Activated CD4-positive, alpha-beta T cell treated with anti-CD3 and anti-CD28 coated beads, Interleukin-2, amount 10 ng/mL, durations not matched to agents 7 days and 5 days (primary cell): ENCODE data around the gene TAP2. TPM values are rescaled to one million over a fixed set of nuclear protein-coding genes. Genes with fewer than 3 reads are reported as not detected.
"Not testable (repeated sequence)": the region's sequence is repeated elsewhere in the genome, so short reads cannot be mapped to it uniquely, and the experiment has no call there.

Experiments
- CTCF ChIA-PET: fragments of 350-600 bp; sonication (Branson Sonifier 250); formaldehyde crosslinking; loops from one replicate; lab custom pipeline; 2021; ENCODE audit warnings: antibody characterized with exemption; lab: Charles Lee
- POLR2A ChIA-PET: fragments of 350-600 bp; sonication (Branson Sonifier 250); formaldehyde crosslinking; loops from one replicate; lab custom pipeline; 2021; ENCODE audit warnings: antibody characterized with exemption; lab: Charles Lee
- DNase-seq: peaks from one replicate; pipeline ENCODE4 v3.0.0-alpha.2; 2020
- H3K27ac Mint-ChIP-seq: one replicate; pipeline ENCODE4 v1.8.0; 2021; ENCODE audit warnings: mild to moderate bottlenecking, moderate library complexity, mixed read lengths
- H3K27me3 Mint-ChIP-seq: one replicate; pipeline ENCODE4 v1.8.0; 2021; ENCODE audit warnings: mixed read lengths
- H3K36me3 Mint-ChIP-seq: one replicate; pipeline ENCODE4 v1.8.0; 2021; ENCODE audit warnings: low read depth, mixed read lengths
- H3K4me1 Mint-ChIP-seq: one replicate; pipeline ENCODE4 v1.8.0; 2021; ENCODE audit warnings: mixed read lengths
- H3K4me3 Mint-ChIP-seq: one replicate; pipeline ENCODE4 v1.8.0; 2021; ENCODE audit warnings: mild to moderate bottlenecking, moderate library complexity, mixed read lengths
- H3K9me3 Mint-ChIP-seq: one replicate; pipeline ENCODE4 v1.8.0; 2021; ENCODE audit warnings: mixed read lengths
- total RNA-seq, 2 experiments: library from RNA; stranded (reverse); gene quantifications; one replicate each; pipeline ENCODE4 v1.2.3, GENCODE V29; 2021

TAP2 gene
- total RNA-seq, 2 experiments from 2014 or later: 332 to 337 TPM

DNA sequence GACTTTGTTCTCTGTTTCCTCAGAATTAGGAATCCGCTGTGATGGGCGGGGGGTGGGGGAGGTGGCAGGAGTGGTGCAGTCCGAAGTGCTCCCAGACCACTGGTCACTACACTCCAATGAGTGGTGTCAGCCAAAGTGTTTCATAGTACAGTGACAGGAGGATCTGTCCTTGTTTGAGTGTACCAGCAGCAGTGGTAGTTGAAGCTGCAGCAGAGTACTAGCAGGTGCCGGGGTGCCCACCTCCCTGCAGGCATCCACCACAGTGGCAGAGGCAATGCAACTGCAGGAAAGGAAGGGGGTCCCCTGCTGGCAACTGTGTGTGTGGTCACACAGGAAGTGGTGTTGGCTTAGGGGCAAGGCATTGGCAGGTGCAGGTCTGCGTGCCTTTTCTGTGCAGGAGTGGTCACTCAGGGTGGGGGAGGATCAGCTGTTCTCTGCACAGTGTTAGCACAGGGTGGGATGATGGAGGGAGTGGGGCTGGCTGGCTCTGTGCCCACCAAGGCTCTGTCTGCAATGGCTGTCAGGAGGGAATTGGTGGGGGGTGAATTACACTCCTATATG is 31.4 kb downstream of the TAP2 start:
- Mint-ChIP-seq H3K27ac (no peak overlapping the region), H3K36me3 (no peaks in the 10 kb centered on the region), H3K4me3 (no peak overlapping the region), H3K4me1 (peaks cover 3% of the 10 kb centered on the region), H3K9me3 (no peaks in the 10 kb centered on the region), H3K27me3 (peaks cover 39% of the 10 kb centered on the region)
- no peak for DNase-seq
- ChIA-PET POLR2A (no interaction called here), CTCF (interaction anchor here (1.0 kb wide), 1 partner anchor 31 kb away, joined by 3 read pairs; the partner anchor contains the start of gene TAP2)

DNA sequence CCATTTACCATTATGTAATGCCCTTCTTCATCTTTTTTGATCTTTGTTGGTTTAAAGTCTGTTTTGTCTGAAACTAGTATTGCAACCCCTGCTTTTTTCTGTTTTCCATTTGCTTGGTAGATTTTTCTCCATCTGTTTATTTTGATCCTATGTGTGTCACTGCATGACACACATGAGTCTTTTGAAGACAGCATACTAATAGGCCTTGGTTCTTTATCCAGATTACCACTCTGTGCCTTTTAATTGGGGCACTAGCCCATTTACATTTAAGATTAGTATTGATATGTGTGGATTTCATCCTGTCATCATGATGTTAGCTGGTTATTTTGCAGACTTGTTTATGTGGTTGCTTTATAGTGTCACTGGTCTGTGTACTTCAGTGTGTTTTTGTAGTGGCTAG is 33.1 kb downstream of the TAP2 start:
- POLR2A ChIA-PET, DNase-seq, H3K9me3 Mint-ChIP-seq, H3K4me3 Mint-ChIP-seq, H3K27ac Mint-ChIP-seq, H3K36me3 Mint-ChIP-seq, CTCF ChIA-PET, H3K4me1 Mint-ChIP-seq: not testable (repeated sequence)
- H3K27me3 Mint-ChIP-seq: peaks cover 51% of the 10 kb centered on the region

DNA sequence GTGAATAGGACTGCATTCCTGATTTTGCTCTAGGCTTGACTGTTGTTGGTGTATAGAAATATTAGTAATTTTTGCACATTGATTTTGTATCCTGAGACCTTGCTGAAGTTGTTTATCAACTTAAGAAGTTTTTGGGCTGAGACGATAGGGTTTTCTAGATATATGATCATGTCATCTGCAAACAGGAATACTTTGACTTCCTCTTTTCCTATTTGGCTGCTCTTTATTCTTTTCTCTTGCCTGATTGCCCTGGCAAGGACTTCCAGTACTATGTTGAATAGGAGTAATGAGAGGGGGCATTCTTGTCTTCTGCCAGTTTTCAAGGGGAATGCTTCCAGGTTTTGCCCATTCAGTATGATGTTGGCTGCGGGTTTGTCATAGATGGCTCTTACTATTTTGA is 35.1 kb downstream of the TAP2 start:
- CTCF ChIA-PET: interaction anchor here (0.6 to 1.9 kb wide), 3 partner anchors 9 to 54 kb away, joined by 3 to 5 read pairs (median 3); no protein-coding TSS in a partner anchor
- peaks cover 4% of the 10 kb centered on the region for H3K36me3 Mint-ChIP-seq

DNA sequence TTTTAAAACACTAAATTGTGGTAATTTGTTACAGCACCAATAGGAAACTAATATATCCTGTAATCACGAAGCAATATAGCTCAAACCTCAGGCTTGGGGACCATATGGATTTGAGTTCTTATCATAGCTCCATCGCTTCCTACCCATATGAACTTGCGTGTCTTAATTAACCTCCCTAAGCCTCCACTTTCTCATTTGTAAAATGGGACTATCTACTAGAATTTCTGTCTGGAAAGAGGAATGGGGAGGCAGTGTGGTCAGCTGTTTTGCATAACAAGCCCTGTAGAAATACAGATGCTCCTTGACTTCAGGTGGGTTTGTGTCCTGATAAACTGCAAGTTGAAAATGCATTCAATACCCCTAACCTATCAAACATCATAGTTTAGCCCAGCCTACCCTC is 38.8 kb downstream of the TAP2 start:
- Mint-ChIP-seq H3K36me3 (peaks cover 4% of the 10 kb centered on the region), H3K27me3 (peaks cover 58% of the 10 kb centered on the region), H3K27ac (no peak overlapping the region), H3K9me3 (peaks cover 7% of the 10 kb centered on the region), H3K4me3 (no peak overlapping the region), H3K4me1 (peaks cover 16% of the 10 kb centered on the region)
- no peak for DNase-seq
- ChIA-PET POLR2A (interaction anchor here (1.4 kb wide), 1 partner anchor 69 kb away, joined by 4 read pairs; no protein-coding TSS in a partner anchor), CTCF (interaction anchor here (0.7 to 1.1 kb wide), 3 partner anchors 23 to 69 kb away, joined by 3 to 4 read pairs (median 3); no protein-coding TSS in a partner anchor)

More for the DNA sequence above, 35.1 kb downstream of the TAP2 start:
- H3K4me3 Mint-ChIP-seq: no peak overlapping the region
- H3K9me3 Mint-ChIP-seq: peaks cover 6% of the 10 kb centered on the region
- peaks cover 3% of the 10 kb centered on the region for H3K4me1 Mint-ChIP-seq
- POLR2A ChIA-PET: no interaction called here
- DNase-seq: no peak
- H3K27ac Mint-ChIP-seq: no peak overlapping the region
- H3K27me3 Mint-ChIP-seq: peaks cover 62% of the 10 kb centered on the region

DNA sequence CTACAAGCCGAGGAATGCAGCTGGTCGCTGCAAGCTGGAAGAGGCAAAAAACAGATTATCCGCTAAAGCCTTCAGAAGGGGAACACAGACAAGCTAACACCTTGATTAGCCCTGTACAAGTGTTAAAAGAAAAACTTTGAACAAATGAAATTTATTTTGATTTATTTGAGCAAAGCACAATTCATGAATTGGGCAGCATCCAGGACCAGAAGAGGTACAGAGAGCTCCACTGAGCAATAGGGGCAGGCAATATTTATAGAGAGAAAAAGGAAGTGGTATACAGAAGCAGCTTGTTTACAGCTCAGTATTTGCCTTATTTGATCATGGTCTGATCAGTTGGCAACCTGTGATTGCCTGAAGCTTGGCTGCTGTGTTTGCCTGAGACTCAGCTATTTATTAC is 39.4 kb downstream of the TAP2 start:
- H3K4me3 Mint-ChIP-seq: no peak overlapping the region
- ChIA-PET CTCF (interaction anchor here (0.6 to 1.1 kb wide), 3 partner anchors 23 to 182 kb away, joined by 3 read pairs; no protein-coding TSS in a partner anchor), POLR2A (interaction anchor here (1.4 kb wide), 1 partner anchor 69 kb away, joined by 4 read pairs; no protein-coding TSS in a partner anchor)
- H3K4me1 Mint-ChIP-seq: peaks cover 22% of the 10 kb centered on the region
- H3K27ac Mint-ChIP-seq: no peak overlapping the region
- H3K9me3 Mint-ChIP-seq: peaks cover 7% of the 10 kb centered on the region
- H3K36me3 Mint-ChIP-seq: peaks cover 4% of the 10 kb centered on the region
- H3K27me3 Mint-ChIP-seq: peaks cover 57% of the 10 kb centered on the region
- DNase-seq: no peak

DNA sequence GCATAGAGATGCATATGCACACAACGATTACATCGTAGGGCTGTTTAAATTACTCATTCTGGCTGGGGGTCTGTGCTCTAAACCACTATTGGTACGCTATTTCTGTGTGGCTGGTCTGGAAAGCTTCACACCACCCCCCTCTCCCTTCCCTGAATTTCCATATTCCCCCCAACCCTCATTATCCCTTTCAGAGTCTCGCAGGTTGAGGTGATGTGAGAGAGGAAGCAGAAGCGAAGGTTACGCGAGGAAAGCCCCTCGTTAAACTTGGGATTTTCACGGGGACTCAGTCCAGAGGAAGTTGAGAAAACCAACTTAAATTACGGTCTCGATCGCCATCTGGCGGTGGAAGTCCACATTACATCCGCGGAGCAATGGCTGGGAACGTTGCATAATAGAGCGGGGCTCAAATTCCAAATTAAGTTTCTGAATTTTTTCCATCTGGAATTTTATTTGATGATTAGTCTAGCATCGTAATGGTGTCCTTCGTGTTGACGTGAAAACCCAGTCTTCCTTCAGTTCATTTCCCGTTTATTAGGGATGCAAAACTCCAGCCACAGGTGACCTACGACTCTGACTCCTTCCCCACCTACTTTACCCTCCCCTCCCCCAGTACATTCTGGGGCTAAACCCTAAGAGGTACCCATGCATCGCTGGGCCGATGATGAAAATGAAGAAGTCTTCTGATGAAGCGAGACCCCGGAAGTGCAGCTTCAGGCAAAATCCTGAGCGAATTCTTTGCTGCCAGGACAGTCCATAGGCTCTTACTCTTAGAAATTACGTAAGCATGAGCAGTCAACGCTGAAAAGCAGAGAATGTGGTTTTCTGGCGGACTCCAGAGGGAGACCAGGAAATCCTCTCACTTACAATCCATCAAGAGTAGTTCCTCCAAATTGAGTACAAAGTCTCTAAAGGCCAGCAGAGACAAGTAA is 41.4 kb downstream of the TAP2 start:
- peaks cover 4% of the 10 kb centered on the region for H3K36me3 Mint-ChIP-seq
- DNase-seq: peak; percentile 79
- H3K27me3 Mint-ChIP-seq: peaks cover 49% of the 10 kb centered on the region
- CTCF ChIA-PET: interaction anchor here (0.5 to 1.7 kb wide), 6 partner anchors 11 to 1975 kb away, joined by 3 to 4 read pairs (median 3); no protein-coding TSS in a partner anchor
- H3K27ac Mint-ChIP-seq: peak overlapping the region; percentile 44
- POLR2A ChIA-PET: no interaction called here
- peaks cover 7% of the 10 kb centered on the region for H3K9me3 Mint-ChIP-seq
- peak overlapping the region; percentile 42 for H3K4me3 Mint-ChIP-seq
- H3K4me1 Mint-ChIP-seq: peaks cover 28% of the 10 kb centered on the region

DNA sequence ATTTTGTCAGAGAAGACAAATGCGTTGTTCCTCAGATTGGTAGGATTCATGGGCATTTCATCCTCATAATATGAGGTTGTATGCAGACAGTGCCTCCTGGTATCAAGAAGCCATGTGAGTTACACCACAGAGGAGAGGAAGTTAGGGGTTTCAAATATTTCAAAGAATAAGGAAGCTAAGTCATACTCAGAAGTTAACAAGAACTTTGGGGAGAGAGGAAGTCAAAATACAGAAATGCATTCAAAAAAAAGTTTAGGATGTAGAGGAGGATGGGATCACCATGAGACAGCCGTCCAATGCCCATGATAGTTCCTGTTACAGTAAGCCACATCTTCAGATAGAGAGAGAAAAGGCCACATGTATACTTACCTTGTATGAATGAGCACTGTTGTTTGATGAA is 44.0 kb downstream of the TAP2 start:
- ChIA-PET CTCF (interaction anchor here (0.6 to 1.7 kb wide), 5 partner anchors 8 to 876 kb away, joined by 3 to 5 read pairs (median 4); no protein-coding TSS in a partner anchor), POLR2A (no interaction called here)
- Mint-ChIP-seq H3K9me3 (peaks cover 7% of the 10 kb centered on the region), H3K4me3 (no peak overlapping the region), H3K4me1 (peaks cover 28% of the 10 kb centered on the region), H3K27me3 (peaks cover 48% of the 10 kb centered on the region), H3K36me3 (peaks cover 4% of the 10 kb centered on the region), H3K27ac (no peak overlapping the region)
- no peak for DNase-seq

DNA sequence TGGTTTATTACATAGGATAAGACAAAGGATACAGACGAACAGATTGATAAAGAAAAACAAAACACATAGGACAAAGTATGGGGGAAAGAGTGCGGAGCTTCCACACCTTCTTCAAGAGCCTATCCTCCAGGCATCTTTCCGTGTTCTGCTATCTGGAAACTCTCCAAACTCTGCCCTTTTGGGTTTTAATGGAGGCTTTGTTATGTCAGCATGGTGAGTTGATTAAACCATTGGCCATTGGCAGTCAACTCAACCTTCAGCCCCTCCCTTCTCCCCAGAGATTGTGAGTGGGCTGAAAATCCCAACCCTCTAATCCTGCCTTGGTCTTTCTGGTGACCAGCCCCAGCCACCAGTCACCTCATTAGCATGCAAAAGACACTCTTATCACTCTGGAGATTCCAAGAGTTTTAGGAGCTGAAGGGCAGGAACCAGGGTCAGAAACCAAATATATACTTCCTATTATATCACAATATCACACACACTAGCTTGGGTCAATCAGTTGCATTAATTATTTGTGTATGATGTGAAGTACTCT is 45.6 kb downstream of the TAP2 start:
- H3K4me3 Mint-ChIP-seq: no peak overlapping the region
- H3K27me3 Mint-ChIP-seq: peaks cover 49% of the 10 kb centered on the region
- CTCF ChIA-PET: interaction anchor here (0.5 to 0.9 kb wide), 2 partner anchors 345 to 379 kb away, joined by 3 to 6 read pairs; no protein-coding TSS in a partner anchor
- POLR2A ChIA-PET: no interaction called here
- H3K4me1 Mint-ChIP-seq: peaks cover 28% of the 10 kb centered on the region
- no peaks in the 10 kb centered on the region for H3K36me3 Mint-ChIP-seq
- DNase-seq: no peak
- H3K27ac Mint-ChIP-seq: no peak overlapping the region
- no peaks in the 10 kb centered on the region for H3K9me3 Mint-ChIP-seq

DNA sequence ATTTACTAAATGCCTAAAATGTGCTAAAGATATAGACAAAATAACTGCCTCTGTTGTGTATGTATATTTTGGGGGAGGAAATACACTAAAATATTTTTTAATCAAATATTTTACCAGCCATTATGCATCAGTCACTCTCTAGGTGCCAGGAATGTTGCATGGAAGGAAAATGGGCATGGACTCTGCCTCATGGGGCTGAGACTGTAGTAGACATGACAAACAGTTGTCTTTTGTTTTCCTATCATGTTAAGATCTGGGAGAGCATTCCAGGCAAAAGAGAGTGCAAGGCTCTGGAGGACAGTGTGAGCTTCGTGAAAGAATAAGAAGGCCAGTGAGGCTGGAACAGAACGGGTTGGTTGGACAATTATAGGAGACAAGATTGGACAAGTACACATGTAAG is 48.2 kb downstream of the TAP2 start:
- H3K4me3 Mint-ChIP-seq: no peak overlapping the region
- H3K36me3 Mint-ChIP-seq: no peaks in the 10 kb centered on the region
- DNase-seq: no peak
- no peak overlapping the region for H3K27ac Mint-ChIP-seq
- no peaks in the 10 kb centered on the region for H3K9me3 Mint-ChIP-seq
- CTCF ChIA-PET: no interaction called here
- peaks cover 67% of the 10 kb centered on the region for H3K27me3 Mint-ChIP-seq
- POLR2A ChIA-PET: no interaction called here
- H3K4me1 Mint-ChIP-seq: peaks cover 17% of the 10 kb centered on the region

Other genes with a start within 250 kb of the TAP2 start
- 10 to 100 TPM; 51.4 to 55.9 TPM for gene HLA-DRB1, start 248.9 kb downstream of the TAP2 start, total RNA-seq
- gene HLA-DQA1, start 201.3 kb downstream of the TAP2 start, total RNA-seq: 1 to 10 TPM; 4.7 to 5.2 TPM
- gene HLA-DQB1, start 172.1 kb downstream of the TAP2 start, total RNA-seq: 10 to 100 TPM; 24.1 to 26.0 TPM
- gene HLA-DQA2, start 97.3 kb downstream of the TAP2 start, total RNA-seq: under 1 TPM; 0.27 to 0.62 TPM
- 1 to 10 TPM; 1.3 to 1.8 TPM for gene HLA-DQB2, start 75.2 kb downstream of the TAP2 start, total RNA-seq
- 1 to 10 TPM; 2.4 to 2.9 TPM for gene HLA-DOB, start 21.7 kb downstream of the TAP2 start, total RNA-seq
- 100 to 1,000 TPM; 307 to 379 TPM for gene PSMB8, start 5.3 kb upstream of the TAP2 start, total RNA-seq
- 100 to 1,000 TPM; 396 to 441 TPM for gene TAP1, start 15.0 kb upstream of the TAP2 start, total RNA-seq
- gene PSMB9, start 15.5 kb upstream of the TAP2 start, total RNA-seq: 100 to 1,000 TPM; 329 to 391 TPM
- 1 to 10 TPM; 8.1 to 8.5 TPM for gene HLA-DMB, start 102.3 kb upstream of the TAP2 start, total RNA-seq
- 10 to 100 TPM; 24.0 to 26.8 TPM for gene HLA-DMA, start 114.4 kb upstream of the TAP2 start, total RNA-seq
- 100 to 1,000 TPM; 334 to 383 TPM for gene BRD2, start 129.9 kb upstream of the TAP2 start, total RNA-seq
- gene HLA-DOA, start 170.9 kb upstream of the TAP2 start, total RNA-seq: 1 to 10 TPM; 1.5 to 1.6 TPM
- gene HLA-DPA1, start 234.9 kb upstream of the TAP2 start, total RNA-seq: 10 to 100 TPM; 26.2 to 29.6 TPM
- gene HLA-DPB1, start 237.3 kb upstream of the TAP2 start, total RNA-seq: 10 to 100 TPM; 24.7 to 26.2 TPM